SK-N-MC (cell line): Measurements from ENCODE around the gene HHAT.

Source experiments
- DNase-seq: peaks from one replicate; pipeline ENCODE4 v3.0.0-alpha.2; 2011; ENCODE audit warnings: low read depth, low spot score
- H3K27ac ChIP-seq: fragments of 200-600 bp; sonication (generic); 2 replicates; pipeline ENCODE4 v1.5.1; 2016; ENCODE audit warnings: mixed run types
- H3K36me3 ChIP-seq: fragments of 200-600 bp; sonication (generic); 2 replicates; pipeline ENCODE4 v1.6.1; 2017; ENCODE audit warnings: antibody characterized with exemption, low read length, mixed read lengths; ENCODE audit not compliant: insufficient read depth
- H3K4me3 ChIP-seq: fragments of 200-600 bp; sonication (generic); 2 replicates; pipeline ENCODE4 v1.5.1; 2016
- H3K9ac ChIP-seq: fragments of 200-600 bp; sonication (generic); 2 replicates; pipeline ENCODE4 v1.8.0; 2017; ENCODE audit warnings: mixed run types, mixed read lengths; ENCODE audit not compliant: insufficient read length
- H3K9me3 ChIP-seq: fragments of 200-600 bp; sonication (generic); 2 replicates; pipeline ENCODE4 v1.6.1; 2017; ENCODE audit warnings: low read depth, mild to moderate bottlenecking, antibody characterized with exemption, low read length, moderate library complexity, mixed read lengths
- EZH2 ChIP-seq: fragments of 200-600 bp; sonication (generic); IDR thresholded peaks from one replicate; pipeline ENCODE4 v1.6.1; 2017; ENCODE audit warnings: antibody characterized with exemption
- FOXP2 ChIP-seq: optimal IDR thresholded peaks from 2 replicates; pipeline ENCODE3; 2011; ENCODE audit warnings: mild to moderate bottlenecking, moderate library complexity; ENCODE audit not compliant: insufficient read depth; ENCODE audit errors: extremely low read length, control extremely low read depth
- POLR2AphosphoS5 ChIP-seq: IDR thresholded peaks from 2 replicates; pipeline ENCODE4 v1.6.1; 2012; ENCODE audit warnings: mild to moderate bottlenecking, low read depth, low read length, borderline replicate concordance

The HHAT gene

GRCh38 chr1:210323957-210324356 lies 4.7 kb upstream of the HHAT start:
- Histone ChIP-seq H3K9ac (no peak overlapping the region), H3K27ac (no peak overlapping the region), H3K9me3 (no peaks in the 10 kb centered on the region), H3K36me3 (no peaks in the 10 kb centered on the region), H3K4me3 (no peak overlapping the region)
- no peak for DNase-seq
- TF ChIP-seq FOXP2 (no peak), EZH2 (no peak), POLR2AphosphoS5 (no peak)

DNA sequence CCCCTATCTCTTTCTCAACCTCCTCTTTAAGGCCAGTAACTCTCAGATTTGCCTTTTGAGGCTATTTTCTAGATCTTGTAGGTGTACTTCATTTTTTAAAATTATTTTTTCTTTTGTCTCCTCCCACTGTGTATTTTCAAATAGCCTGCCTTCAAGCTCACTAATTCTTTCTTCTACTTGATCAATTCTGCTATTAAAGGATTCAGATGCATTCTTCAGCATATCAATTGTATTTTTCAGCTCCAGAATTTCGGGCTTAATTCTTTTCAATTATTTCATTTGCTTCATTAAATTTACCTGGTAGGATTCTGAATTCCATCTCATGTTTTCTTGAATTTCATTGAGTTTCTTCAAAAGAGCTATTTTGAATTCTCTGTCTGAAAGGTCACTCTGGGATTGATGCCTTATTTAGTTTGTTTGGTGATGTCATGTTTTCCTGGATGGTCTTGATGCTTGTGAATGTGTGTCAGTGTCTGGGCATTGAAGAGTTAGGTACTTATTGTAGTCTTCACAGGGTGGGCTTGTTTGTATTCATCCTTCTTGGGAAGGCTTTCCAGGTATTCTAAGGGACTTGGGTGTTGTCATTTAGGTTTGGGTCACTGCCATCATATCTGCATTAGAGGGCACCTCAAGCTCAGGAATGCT lies 3.6 kb upstream of the HHAT start:
- Histone ChIP-seq H3K36me3 (no peaks in the 10 kb centered on the region), H3K4me3 (no peak overlapping the region), H3K27ac (no peak overlapping the region), H3K9me3 (no peaks in the 10 kb centered on the region), H3K9ac (no peak overlapping the region)
- DNase-seq: no peak
- no peak for TF ChIP-seq POLR2AphosphoS5
- no peak for TF ChIP-seq FOXP2
- no peak for TF ChIP-seq EZH2

DNA sequence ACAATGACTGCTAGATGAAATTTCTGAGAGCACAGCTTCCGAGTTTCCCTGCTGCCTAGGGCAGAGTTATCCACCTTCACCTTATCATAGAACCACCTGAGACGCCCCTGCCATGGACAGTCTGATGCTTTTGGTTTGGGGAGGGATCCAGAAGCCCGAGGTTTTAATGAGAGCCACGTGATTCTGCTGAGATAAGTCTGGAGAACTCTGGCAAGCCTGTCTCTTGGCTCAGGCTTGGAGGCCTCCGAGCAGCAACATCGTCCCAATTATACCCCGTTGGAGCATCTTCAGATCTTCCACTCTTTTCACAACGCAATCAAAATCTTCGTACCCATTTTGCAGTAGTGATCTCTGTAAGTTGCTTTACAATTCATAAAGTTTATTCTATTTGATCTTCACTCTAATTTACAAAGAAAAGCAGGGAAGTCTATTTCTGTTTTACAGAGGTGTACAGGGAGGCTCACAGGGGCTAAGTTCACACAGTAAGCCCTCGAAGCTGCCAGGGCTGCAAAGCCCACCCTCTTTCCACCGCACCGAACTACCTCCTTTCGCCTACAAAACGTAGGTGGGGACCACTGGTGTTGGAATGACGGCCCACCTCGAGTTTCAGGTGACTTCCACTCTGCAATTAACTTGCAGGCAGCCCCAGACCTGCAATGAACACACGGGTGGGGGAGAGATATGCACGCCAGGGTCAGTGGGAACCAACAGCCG lies 513 bp upstream of the HHAT start:
- Histone ChIP-seq H3K9me3 (no peaks in the 10 kb centered on the region), H3K27ac (no peak overlapping the region), H3K4me3 (peak overlapping the region; percentile 90), H3K36me3 (no peaks in the 10 kb centered on the region), H3K9ac (peak overlapping the region; percentile 76)
- DNase-seq: no peak
- TF ChIP-seq POLR2AphosphoS5: no peak
- no peak for TF ChIP-seq FOXP2
- no peak for TF ChIP-seq EZH2

GRCh38 chr1:210330279-210330866 lies 1.7 kb downstream of the HHAT start:
- TF ChIP-seq FOXP2 (no peak), EZH2 (no peak), POLR2AphosphoS5 (no peak)
- H3K4me3 ChIP-seq: no peak overlapping the region
- H3K36me3 ChIP-seq: no peaks in the 10 kb centered on the region
- H3K9ac ChIP-seq: no peak overlapping the region
- H3K27ac ChIP-seq: no peak overlapping the region
- H3K9me3 ChIP-seq: no peaks in the 10 kb centered on the region
- DNase-seq: no peak

DNA sequence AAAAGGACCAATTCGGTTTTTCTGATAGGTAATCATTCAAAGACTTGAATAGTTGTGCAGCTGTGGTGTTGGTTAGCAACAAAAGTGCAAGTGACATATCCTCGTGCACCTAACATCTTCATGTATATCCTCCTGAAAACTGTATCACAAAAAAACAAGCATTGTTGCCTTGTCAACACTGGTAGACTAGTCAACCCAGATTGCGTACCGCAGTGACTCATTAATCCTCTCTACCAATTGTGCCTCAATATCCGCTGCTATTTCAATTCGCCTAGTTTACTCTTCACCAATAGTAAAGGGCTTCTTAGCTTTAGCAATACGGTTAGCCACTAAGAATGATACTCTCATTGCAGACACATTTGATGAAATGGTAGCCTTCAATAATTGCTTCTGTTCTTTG lies 3.5 kb downstream of the HHAT start:
- DNase-seq: no peak
- no peaks in the 10 kb centered on the region for H3K36me3 ChIP-seq
- H3K4me3 ChIP-seq: no peak overlapping the region
- no peak overlapping the region for H3K27ac ChIP-seq
- no peak overlapping the region for H3K9ac ChIP-seq
- H3K9me3 ChIP-seq: no peaks in the 10 kb centered on the region
- TF ChIP-seq FOXP2: no peak
- no peak for TF ChIP-seq EZH2
- TF ChIP-seq POLR2AphosphoS5: no peak

DNA sequence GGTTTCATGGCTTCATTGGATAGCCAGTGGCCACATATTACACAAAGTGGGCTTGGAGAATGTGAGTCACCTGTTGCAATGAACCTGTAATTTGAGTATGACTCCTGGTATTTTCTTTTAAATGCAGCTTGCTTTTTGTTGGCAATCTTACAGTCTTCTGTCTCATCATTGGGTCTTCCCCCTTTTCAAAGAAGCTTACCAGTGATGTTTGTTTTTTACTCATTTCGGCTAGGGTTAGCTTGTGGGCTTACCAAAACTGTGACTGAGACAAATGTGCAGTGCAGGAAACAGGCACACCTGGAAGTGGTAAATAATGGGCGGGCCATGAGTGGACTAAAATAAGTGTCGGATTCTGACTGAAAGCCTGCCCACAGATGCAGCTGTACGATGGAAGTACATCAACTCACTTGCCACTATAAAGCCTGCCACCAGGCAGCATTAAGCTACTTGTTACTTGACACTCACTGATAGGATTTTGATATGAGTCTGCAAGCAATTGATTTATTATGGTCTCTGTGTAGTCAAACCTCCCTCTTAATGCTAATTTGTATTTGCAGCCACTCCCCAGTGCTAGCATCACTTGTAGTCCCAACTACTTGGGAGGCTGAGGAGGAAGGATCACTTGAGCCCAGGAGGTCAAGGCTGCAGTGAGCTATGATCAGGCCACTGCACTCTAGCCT lies 4.2 kb downstream of the HHAT start:
- Histone ChIP-seq H3K9me3 (no peaks in the 10 kb centered on the region), H3K27ac (no peak overlapping the region), H3K36me3 (no peaks in the 10 kb centered on the region), H3K4me3 (no peak overlapping the region), H3K9ac (no peak overlapping the region)
- TF ChIP-seq EZH2: no peak
- no peak for DNase-seq

GRCh38 chr1:210335001-210335400 lies 6.3 kb downstream of the HHAT start:
- Histone ChIP-seq H3K9ac (no peak overlapping the region), H3K36me3 (no peaks in the 10 kb centered on the region), H3K4me3 (no peak overlapping the region), H3K9me3 (no peaks in the 10 kb centered on the region), H3K27ac (no peak overlapping the region)
- DNase-seq: no peak
- no peak for TF ChIP-seq POLR2AphosphoS5

DNA sequence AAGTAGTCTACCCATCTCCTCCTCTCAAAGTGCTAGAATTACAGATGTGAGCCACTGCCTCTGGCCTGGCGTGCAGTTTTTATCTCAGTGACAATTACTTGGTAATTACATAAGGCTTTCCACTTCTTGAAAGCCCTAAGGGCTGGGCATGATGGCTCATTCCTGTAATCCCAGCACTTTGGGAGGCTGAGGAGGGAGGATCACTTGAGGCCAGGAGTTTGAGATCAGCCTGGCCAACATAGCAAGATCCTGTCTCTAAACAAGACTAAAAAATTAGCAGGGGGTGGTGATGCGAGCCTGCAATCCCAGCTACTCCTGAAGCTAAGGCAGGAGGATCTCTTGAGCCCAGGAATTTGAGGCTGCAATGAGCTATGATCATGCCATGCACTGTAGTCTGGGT lies 7.7 kb downstream of the HHAT start:
- no peak overlapping the region for H3K9ac ChIP-seq
- no peak for TF ChIP-seq EZH2
- no peak for TF ChIP-seq FOXP2
- TF ChIP-seq POLR2AphosphoS5: no peak

More for the DNA sequence above, 7.7 kb downstream of the HHAT start:
- H3K27ac ChIP-seq: no peak overlapping the region
- no peak overlapping the region for H3K4me3 ChIP-seq
- no peaks in the 10 kb centered on the region for H3K36me3 ChIP-seq
- H3K9me3 ChIP-seq: no peaks in the 10 kb centered on the region
- DNase-seq: no peak
